ENCODE results near the gene RNF41.
"Not testable (repeated sequence)": the region's sequence is repeated elsewhere in the genome, so short reads cannot be mapped to it uniquely, and the experiment has no call there.

RNF41 gene

GRCh38 chr12:56202838-56203237, 18.9 kb downstream of the RNF41 start:
- no peak for TF ChIP-seq CTCF (IDR thresholded peaks at IDR 0.05; ENCODE audit: low read depth, low read length, missing control alignments)
- H3K4me3 ChIP-seq (ENCODE audit: low read depth, low read length) = no peak overlapping the region
- DNase-seq (ENCODE audit: low read depth) = no peak

GRCh38 chr12:56202366-56202765, 19.4 kb downstream of the RNF41 start:
- DNase-seq (ENCODE audit: low read depth) = no peak
- H3K4me3 ChIP-seq (ENCODE audit: low read depth, low read length) = no peak overlapping the region
- TF ChIP-seq CTCF (IDR thresholded peaks at IDR 0.05; ENCODE audit: low read depth, low read length, missing control alignments) = no peak

- H3K4me3 ChIP-seq (ENCODE audit: low read depth, low read length) = no peak overlapping the region
- TF ChIP-seq CTCF (IDR thresholded peaks at IDR 0.05; ENCODE audit: low read depth, low read length, missing control alignments) = no peak
- DNase-seq (ENCODE audit: low read depth) = no peak
Measured at GRCh38 chr12:56198836-56199235, 22.9 kb downstream of the RNF41 start.

GRCh38 chr12:56197921-56198635, 23.6 kb downstream of the RNF41 start:
- TF ChIP-seq CTCF (IDR thresholded peaks at IDR 0.05; ENCODE audit: low read depth, low read length, missing control alignments) = no peak
- DNase-seq (ENCODE audit: low read depth) = no peak
- no peak overlapping the region for H3K4me3 ChIP-seq (ENCODE audit: low read depth, low read length)

- H3K4me3 ChIP-seq (ENCODE audit: low read depth, low read length); DNase-seq (ENCODE audit: low read depth): not testable (repeated sequence)
Measured at GRCh38 chr12:56196818-56197550, 24.7 kb downstream of the RNF41 start.

- peak; percentile 71 for TF ChIP-seq CTCF (IDR thresholded peaks at IDR 0.05; ENCODE audit: low read depth, low read length, missing control alignments)
- no peak overlapping the region for H3K4me3 ChIP-seq (ENCODE audit: low read depth, low read length)
- DNase-seq (ENCODE audit: low read depth) = peak; percentile 79
Measured at GRCh38 chr12:56193025-56193578, 28.6 kb downstream of the RNF41 start.

- no peak for DNase-seq (ENCODE audit: low read depth)
- no peak for TF ChIP-seq CTCF (IDR thresholded peaks at IDR 0.05; ENCODE audit: low read depth, low read length, missing control alignments)
- no peak overlapping the region for H3K4me3 ChIP-seq (ENCODE audit: low read depth, low read length)
Measured at GRCh38 chr12:56192582-56192981, 29.1 kb downstream of the RNF41 start.

Measured in GM12864 (cell line).